GM12878 (cell line): ENCODE measurements around the gene CAMK2B. TPM values are rescaled to one million over a fixed set of nuclear protein-coding genes. Genes with fewer than 3 reads are reported as not detected.

Experiments
- ATAC-seq: fragments of 200-7000 bp; cut with Tn5 transposase; 3 replicates; pipeline ENCODE4 v1.9.1; 2020; ENCODE audit warnings: mild to moderate bottlenecking, moderate library complexity
- BruUV-seq: library from RNA; stranded (reverse); fragments of 400-500 nt; replicated peaks from 2 replicates; lab custom pipeline; 2021; lab: Mats Ljungman, UMichigan
- CTCF ChIA-PET: fragments of 300-600 bp; sonication (Branson Sonifier 250); formaldehyde crosslinking; extraction: SDS; loops from one replicate; lab custom pipeline; 2021; ENCODE audit warnings: inconsistent platforms; lab: Yijun Ruan, JAX
- POLR2A ChIA-PET: fragments of 350-600 bp; formaldehyde crosslinking; extraction: SDS; loops from one replicate; lab custom pipeline; 2021; ENCODE audit warnings: inconsistent platforms; lab: Charles Lee
- RAD21 ChIA-PET: fragments of 300-600 bp; sonication (Branson Sonifier 250); formaldehyde crosslinking; loops from one replicate; lab custom pipeline; 2023; ENCODE audit warnings: antibody characterized with exemption; ENCODE audit not compliant: unreplicated experiment; lab: Charles Lee
- SMC1A ChIA-PET: fragments of 300-600 bp; sonication (Branson Sonifier 250); formaldehyde crosslinking; loops from one replicate; lab custom pipeline; 2023; ENCODE audit not compliant: unreplicated experiment, uncharacterized antibody; lab: Charles Lee
- DNase-seq: peaks from one replicate; pipeline ENCODE4 v3.0.0-alpha.2; 2011; ENCODE audit warnings: low read depth, low spot score
- FAIRE-seq: peaks from 3 replicates; lab custom pipeline; 2011; peaks lifted over from hg19 to GRCh38; lab: Jason Lieb, UNC
- H2AFZ ChIP-seq: 2 replicates; pipeline ENCODE4 v1.6.0; 2011; ENCODE audit warnings: low read depth, low read length, control low read depth; ENCODE audit not compliant: control insufficient read depth
- H3K27ac ChIP-seq: 2 replicates; pipeline ENCODE4 v1.5.1; 2011; ENCODE audit warnings: control low read depth; ENCODE audit not compliant: control insufficient read depth, insufficient read depth
- H3K27me3 ChIP-seq, 2 experiments: replicated peaks in 1 of 2; 2 replicates each; pipeline versions ENCODE4 v1.6.0 to v1.6.1; 2011; ENCODE audit warnings: low read length in 1 of 2; ENCODE audit not compliant: control insufficient read depth in 2 of 2, insufficient read depth in 2 of 2
- H3K36me3 ChIP-seq, 2 experiments: 2 replicates each; pipeline ENCODE4 v1.5.1; 2011; ENCODE audit warnings: low read length in 1 of 2; ENCODE audit not compliant: control insufficient read depth in 2 of 2, insufficient read depth in 2 of 2
- H3K4me1 ChIP-seq: 2 replicates; pipeline ENCODE4 v1.6.1; 2011; ENCODE audit warnings: mild to moderate bottlenecking, low read length, moderate library complexity, mixed read lengths; ENCODE audit not compliant: control insufficient read depth, insufficient read depth
- H3K4me2 ChIP-seq: 2 replicates; pipeline ENCODE4 v1.6.0; 2011; ENCODE audit warnings: control low read depth; ENCODE audit not compliant: control insufficient read depth, insufficient read depth
- H3K4me3 ChIP-seq: fragments of 200-600 bp; sonication (generic); 2 replicates; pipeline ENCODE4 v1.5.1; 2016
- H3K79me2 ChIP-seq: 2 replicates; pipeline ENCODE4 v1.6.0; 2011; ENCODE audit warnings: low read length; ENCODE audit not compliant: control insufficient read depth, insufficient read depth
- H3K9ac ChIP-seq: 2 replicates; pipeline ENCODE4 v1.8.0; 2011; ENCODE audit warnings: low read length, control low read depth, mixed read lengths; ENCODE audit not compliant: control insufficient read depth, insufficient read depth
- H3K9me3 ChIP-seq: replicated peaks from 3 replicates; pipeline ENCODE4 v1.5.1; 2011; ENCODE audit warnings: mild to moderate bottlenecking, low read length; ENCODE audit not compliant: control insufficient read depth, insufficient read depth
- H4K20me1 ChIP-seq: 2 replicates; pipeline ENCODE4 v1.6.0; 2011; ENCODE audit not compliant: control insufficient read depth, insufficient read depth
- BCL11A ChIP-seq: IDR thresholded peaks from 2 replicates; pipeline ENCODE4 v1.6.1; 2011; ENCODE audit warnings: low read depth, low read length
- FOXK2 ChIP-seq: fragments of 450-650 bp; IDR thresholded peaks from 2 replicates; pipeline ENCODE4 v1.6.1; 2017; ENCODE audit warnings: mild to moderate bottlenecking, moderate library complexity
- MTA3 ChIP-seq: IDR thresholded peaks from 2 replicates; pipeline ENCODE4 v1.6.1; 2012; ENCODE audit warnings: low read length, inconsistent platforms, borderline replicate concordance
- NFYA ChIP-seq: IDR thresholded peaks from 2 replicates; pipeline ENCODE4 v1.6.1; 2011; ENCODE audit warnings: low read depth, mild to moderate bottlenecking, low read length, improper control_type of control experiment, borderline replicate concordance
- PBX3 ChIP-seq: IDR thresholded peaks from 2 replicates; pipeline ENCODE4 v1.6.1; 2011; ENCODE audit warnings: mild to moderate bottlenecking, low read depth, low read length, moderate library complexity; ENCODE audit not compliant: insufficient replicate concordance
- PML ChIP-seq: IDR thresholded peaks from 2 replicates; pipeline ENCODE4 v1.6.1; 2012; ENCODE audit warnings: low read length, inconsistent platforms
- SPI1 ChIP-seq: IDR thresholded peaks from 2 replicates; pipeline ENCODE4 v1.6.1; 2011; ENCODE audit warnings: low read depth, mild to moderate bottlenecking, low read length, moderate library complexity, borderline replicate concordance; ENCODE audit not compliant: insufficient read depth
- SREBF1 ChIP-seq: IDR thresholded peaks from 2 replicates; pipeline ENCODE4 v1.6.1; 2012; ENCODE audit warnings: mild to moderate bottlenecking, low read length
- TCF7 ChIP-seq: IDR thresholded peaks from 2 replicates; pipeline ENCODE4 v1.6.1; 2014; ENCODE audit warnings: antibody characterized with exemption, borderline replicate concordance
- ZZZ3 ChIP-seq: IDR thresholded peaks from 2 replicates; pipeline ENCODE4 v1.6.1; 2011; ENCODE audit warnings: low read depth; ENCODE audit not compliant: control insufficient read depth, insufficient read length
- WGBS: methylation state at CpG from one replicate; pipeline ENCODE4 v1.1.6; 2016; ENCODE audit warnings: low lambda C conversion rate; ENCODE audit not compliant: insufficient replicate concordance, insufficient coverage; ENCODE audit errors: missing lambda C conversion rate; 5-methylcytosine and 5-hydroxymethylcytosine counted together
- in situ Hi-C: fragments of 300-500 bp; cut with MboI; formaldehyde crosslinking; loops from 9 replicates; pipeline ENCODE4 v1.14.3; 2018; ENCODE audit warnings: mixed read lengths
- intact Hi-C: fragments of 100-400 bp; cut with micrococcal nuclease; formaldehyde crosslinking; loops from one replicate; pipeline ENCODE4 v1.14.2; 2022; ENCODE audit not compliant: unreplicated experiment
- polyA plus RNA-seq, 11 experiments: library from polyadenylated mRNA; depleted of rRNA in 4 of 11; unstranded in 6 of 11; stranded (reverse) in 5 of 11; fragments of >200 nt; fragmentation: Nextera tagmentation in 4 of 11; fragmentation: Illumina TruSeq in 1 of 11; extraction: Ambion mirVana in 4 of 11; extraction: Trizol in 1 of 11; gene quantifications; 1 replicate in 1 of 11; 2 replicates in 10 of 11; pipeline versions ENCODE4 v1.2.1 to v1.2.3, GENCODE V29; 2011 to 2016; ENCODE audit warnings: inconsistent platforms in 2 of 11, missing spikeins in 2 of 11, low read depth in 1 of 11
- total RNA-seq, 4 experiments: library from RNA; depleted of rRNA in 3 of 4; stranded (reverse); fragments of >200 nt in 3 of 4; fragmentation: Illumina TruSeq in 1 of 4; extraction: Trizol in 1 of 4; gene quantifications; 2 replicates each; pipeline versions ENCODE4 v1.2.1 to v1.2.3, GENCODE V29; 2013 to 2021

Gene CAMK2B
- total and polyA plus RNA-seq, 10 of the 15 experiments (the other 5 are each of a cell fraction or from before 2014, with no cell fraction given), result 0.06 to 0.23 (median 0.11) TPM; not detected in 5

GRCh38 chr7:44226396-44226753 lies 99.0 kb downstream of the CAMK2B start:
- Histone ChIP-seq H3K9me3 (no peaks in the 10 kb centered on the region), H3K27me3 (no peaks in the 10 kb centered on the region), H3K4me2 (no peak overlapping the region), H2AFZ (no peak overlapping the region), H3K27ac (no peak overlapping the region), H3K4me1 (no peaks in the 10 kb centered on the region), H4K20me1 (no peaks in the 10 kb centered on the region), H3K79me2 (no peaks in the 10 kb centered on the region), H3K9ac (no peak overlapping the region), H3K36me3 (no peaks in the 10 kb centered on the region), H3K4me3 (no peak overlapping the region)
- ChIA-PET SMC1A (no interaction called here), RAD21 (no interaction called here), CTCF (no interaction called here), POLR2A (no interaction called here)
- DNase-seq (no peak), FAIRE-seq (no peak), ATAC-seq (no peak)
- intact Hi-C loops (no loop called here), in situ Hi-C loops (no loop called here)
- 50% methylated on average over 17 of the region's 17 CpGs for WGBS
- BruUV-seq, result no TSS peak
- TF ChIP-seq ZZZ3 (no peak), BCL11A (no peak), TCF7 (no peak), PML (no peak), PBX3 (no peak), FOXK2 (no peak), SPI1 (no peak), NFYA (no peak), MTA3 (no peak), SREBF1 (no peak)
